NCI-H2107 treated with DMSO at 0.1 percent for 48 hours (cell line): Measurements from ENCODE around the gene DNMBP.
"Not testable (repeated sequence)": the region's sequence is repeated elsewhere in the genome, so short reads cannot be mapped to it uniquely, and the experiment has no call there.

Experiments used
- DNase-seq: peaks from one replicate; lab custom pipeline; 2025; ENCODE audit not compliant: unreplicated experiment; lab: John Stamatoyannopoulos, UW

The DNMBP gene

GRCh38 chr10:99952799-99953198, 56.9 kb downstream of the DNMBP start:
- no peak for DNase-seq

- DNase-seq: not testable (repeated sequence)
Measured at GRCh38 chr10:99946051-99946450, 63.7 kb downstream of the DNMBP start.

GRCh38 chr10:99945263-99945662, 64.5 kb downstream of the DNMBP start:
- no peak for DNase-seq

- no peak for DNase-seq
Measured at GRCh38 chr10:99944860-99945259, 64.9 kb downstream of the DNMBP start.

- DNase-seq: no peak
Measured at GRCh38 chr10:99943908-99944307, 65.8 kb downstream of the DNMBP start.

- DNase-seq: no peak
Measured at GRCh38 chr10:99941942-99942820, 67.6 kb downstream of the DNMBP start.

GRCh38 chr10:99938563-99938962, 71.2 kb downstream of the DNMBP start:
- peak; percentile 16 for DNase-seq

- DNase-seq: no peak
Measured at GRCh38 chr10:99937630-99938029, 72.1 kb downstream of the DNMBP start.

- not testable (repeated sequence) for DNase-seq
Measured at GRCh38 chr10:99932203-99932957, 77.4 kb downstream of the DNMBP start.

- no peak for DNase-seq
Measured at GRCh38 chr10:99930731-99931550, 78.8 kb downstream of the DNMBP start.

GRCh38 chr10:99929360-99929759, 80.4 kb downstream of the DNMBP start:
- no peak for DNase-seq

- no peak for DNase-seq
Measured at GRCh38 chr10:99927721-99928280, 81.9 kb downstream of the DNMBP start.

GRCh38 chr10:99926925-99927720, 82.6 kb downstream of the DNMBP start:
- no peak for DNase-seq

GRCh38 chr10:99924451-99925255, 85.1 kb downstream of the DNMBP start:
- DNase-seq: no peak

GRCh38 chr10:99921948-99922347, 87.8 kb downstream of the DNMBP start:
- no peak for DNase-seq

- no peak for DNase-seq
Measured at GRCh38 chr10:99920901-99921300, 88.8 kb downstream of the DNMBP start.

- DNase-seq: no peak
Measured at GRCh38 chr10:99920486-99920885, 89.3 kb downstream of the DNMBP start.

- no peak for DNase-seq
Measured at GRCh38 chr10:99917963-99918825, 91.6 kb downstream of the DNMBP start.
